ENCODE results near the gene RIIAD1.
"Not testable (repeated sequence)": the region's sequence is repeated elsewhere in the genome, so short reads cannot be mapped to it uniquely, and the experiment has no call there.

Gene RIIAD1

DNA sequence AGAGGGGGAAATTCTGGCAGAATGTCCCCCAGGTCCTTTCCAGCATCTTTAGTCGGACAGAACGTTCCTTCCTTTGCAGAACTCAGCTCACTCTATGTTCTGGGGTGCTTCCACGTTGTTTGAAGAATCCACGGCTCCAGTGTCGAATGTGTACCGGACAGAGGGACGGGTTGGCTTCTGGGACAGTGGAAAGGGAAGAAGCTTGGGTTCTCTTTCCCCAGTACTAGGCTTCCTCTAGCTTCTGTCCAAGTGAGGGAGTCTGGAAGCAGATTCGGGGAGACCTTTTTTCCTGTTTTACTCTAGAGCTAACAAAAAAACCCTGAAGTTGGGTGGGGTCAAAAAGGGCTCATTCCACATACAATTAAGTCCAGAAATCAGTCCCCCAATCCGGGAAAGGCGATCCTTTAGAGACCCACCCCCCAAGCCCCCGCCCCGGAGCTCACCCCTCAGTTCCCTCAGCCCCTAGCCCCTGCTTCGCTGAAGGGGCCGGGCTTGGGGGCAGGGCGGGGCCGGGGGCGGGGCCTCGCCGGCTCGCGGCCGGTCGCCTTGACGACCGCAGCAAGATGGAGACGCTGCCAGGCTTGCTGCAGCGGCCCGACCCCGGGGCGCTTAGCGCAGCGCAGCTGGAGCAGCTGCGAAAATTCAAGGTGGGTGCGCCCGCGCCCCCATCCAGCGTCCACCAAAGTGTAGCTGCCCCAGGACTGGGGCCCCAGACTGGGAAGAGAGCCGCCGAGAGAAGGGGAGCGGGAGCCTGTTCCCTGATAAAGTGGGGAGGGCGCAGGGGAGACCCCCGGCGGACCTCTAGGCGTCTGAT lies at the start of gene RIIAD1:
RIIAD1 (plus strand) TSS at position 549 of the 814 bp plus-strand sequence; CDS start at position 564, 15 bp downstream.
- DNase-seq, result peak; percentile 36

GRCh38 chr1:151673407-151673806 lies 47.9 kb upstream of the RIIAD1 start:
- no peak for DNase-seq

DNA sequence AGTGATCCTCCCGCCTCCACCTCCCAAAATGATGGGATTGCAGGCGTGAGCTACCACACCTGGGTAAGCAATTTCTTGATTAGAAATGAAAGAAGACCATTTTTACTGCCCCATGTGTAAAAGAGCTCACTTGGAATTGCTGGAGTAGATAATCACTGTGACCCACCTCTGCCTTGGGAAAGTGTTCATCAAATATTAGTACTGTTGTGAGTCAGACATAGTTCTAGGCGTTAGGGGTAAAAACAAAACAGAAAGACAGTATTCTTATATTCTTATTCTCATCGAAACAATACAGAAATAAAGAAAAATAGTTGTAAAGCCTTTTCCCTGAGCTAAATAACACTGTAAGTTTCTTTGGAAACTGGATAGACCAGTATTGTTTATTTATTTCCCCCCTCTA lies 40.9 kb upstream of the RIIAD1 start:
- DNase-seq, result no peak

DNA sequence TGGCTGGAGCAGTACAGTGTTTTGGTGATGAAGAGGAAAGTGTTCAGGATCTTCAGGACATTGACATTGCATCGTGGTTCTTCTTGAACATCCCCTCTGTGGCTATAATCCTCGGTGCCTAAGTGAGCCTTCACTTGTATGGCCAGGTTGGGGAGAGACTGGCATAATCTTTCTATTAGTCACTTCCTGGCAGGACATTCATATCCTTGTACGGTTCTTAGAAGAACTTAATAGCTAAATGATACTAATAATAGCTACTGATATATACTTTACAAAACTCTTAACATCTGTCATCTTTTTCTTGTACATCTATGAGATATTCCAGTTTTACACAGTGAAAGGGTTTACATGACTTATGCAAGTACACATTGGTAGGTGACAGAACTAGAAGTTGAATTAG lies 40.5 kb upstream of the RIIAD1 start:
- no peak for DNase-seq

DNA sequence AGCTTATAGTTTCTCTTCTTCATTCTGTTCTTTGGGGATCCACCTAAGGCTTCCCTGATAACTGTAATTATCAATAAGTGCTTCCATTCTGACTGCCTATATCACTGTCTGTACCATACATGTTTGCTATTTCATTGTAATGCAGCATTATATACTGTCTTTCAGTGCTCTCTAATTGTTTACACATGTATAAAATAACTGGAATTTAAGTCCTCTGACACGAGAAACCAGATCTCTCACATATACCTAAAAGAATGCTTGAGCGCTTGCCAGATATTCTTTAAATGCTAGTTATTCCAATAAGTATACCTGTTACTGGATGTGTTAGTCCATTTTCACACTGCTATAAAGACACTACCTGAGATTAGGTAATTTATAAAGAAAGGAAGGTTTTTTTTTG lies 39.4 kb upstream of the RIIAD1 start:
- DNase-seq, result no peak

- DNase-seq, result not testable (repeated sequence)
These were observed 38.4 kb upstream of the RIIAD1 start for GRCh38 chr1:151682901-151683300.

DNA sequence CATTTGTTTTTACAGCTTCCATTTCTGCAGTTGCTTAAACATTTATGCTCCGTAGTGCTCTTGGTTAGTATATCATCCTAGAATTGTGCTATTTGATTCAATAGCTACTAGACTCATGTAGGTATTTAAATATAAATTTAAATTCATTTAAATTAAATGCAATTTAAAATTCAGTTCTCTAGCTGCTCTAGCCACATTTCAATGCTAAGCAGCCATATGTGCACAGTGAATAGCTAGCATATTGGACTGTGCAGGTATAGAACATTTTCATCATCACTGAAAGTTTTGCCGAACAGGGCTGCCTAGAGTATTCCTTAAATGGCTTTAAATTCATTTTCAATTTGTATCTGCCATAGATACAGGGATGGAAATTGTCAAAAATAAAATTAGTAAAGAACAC lies 37.2 kb upstream of the RIIAD1 start:
- no peak for DNase-seq

DNA sequence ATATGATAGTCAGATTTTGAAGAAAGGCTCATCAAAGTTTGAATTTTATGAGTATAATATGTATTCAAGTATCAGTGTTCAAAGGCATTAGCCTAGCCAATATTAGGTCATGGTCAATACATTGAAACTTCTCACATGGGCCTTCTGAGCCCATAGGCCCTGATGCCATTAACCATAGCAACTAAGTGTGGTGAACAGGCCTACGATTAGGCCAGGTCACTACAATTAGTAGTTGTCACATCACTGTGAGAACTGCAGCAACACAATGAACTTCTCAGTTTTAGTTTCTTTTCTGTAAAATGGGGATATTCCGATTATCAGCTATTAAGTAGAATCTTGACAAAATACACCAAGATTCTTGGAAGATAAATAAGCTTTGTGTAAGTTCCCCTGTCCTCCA lies 34.8 kb upstream of the RIIAD1 start:
- DNase-seq, result no peak

DNA sequence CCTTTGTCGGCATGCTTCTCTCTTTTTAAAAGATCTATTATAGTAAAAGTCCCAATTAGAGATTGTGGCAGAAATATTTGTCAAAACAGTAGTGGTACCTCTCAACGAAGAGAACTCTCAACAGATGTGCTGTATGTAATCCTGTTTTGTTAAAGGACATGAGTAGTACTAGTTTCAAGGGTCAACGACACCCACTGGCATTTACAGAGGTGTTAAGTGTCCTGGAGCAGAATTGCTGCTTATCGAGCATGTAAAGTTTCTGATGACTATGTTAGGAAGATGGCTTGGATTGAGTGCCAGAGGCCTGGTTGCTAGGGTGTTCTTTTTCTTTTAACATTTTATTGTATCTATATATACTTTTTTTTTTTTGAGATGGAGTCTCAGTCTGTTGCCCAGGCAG lies 31.8 kb upstream of the RIIAD1 start:
- DNase-seq, result no peak

DNA sequence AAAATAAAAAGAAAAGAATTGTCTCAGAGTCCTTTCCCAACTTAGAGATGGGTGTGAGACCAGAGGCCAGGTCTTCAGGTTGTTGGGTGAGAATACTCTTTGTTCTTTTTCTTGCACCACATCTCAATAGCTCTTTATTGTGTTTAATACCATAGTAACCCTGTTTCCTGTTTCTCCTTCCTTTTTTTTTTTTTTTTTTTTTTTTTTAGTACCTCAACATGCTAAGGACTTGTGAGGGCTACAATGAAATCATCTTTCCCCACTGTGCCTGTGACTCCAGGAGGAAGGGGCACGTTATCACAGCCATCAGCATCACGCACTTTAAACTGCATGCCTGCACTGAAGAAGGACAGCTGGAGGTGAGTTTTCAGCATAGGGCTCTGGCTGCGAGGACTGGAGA lies 29.1 kb upstream of the RIIAD1 start:
- no peak for DNase-seq

- DNase-seq, result no peak
These were observed 28.2 kb upstream of the RIIAD1 start for GRCh38 chr1:151693057-151693651.

DNA sequence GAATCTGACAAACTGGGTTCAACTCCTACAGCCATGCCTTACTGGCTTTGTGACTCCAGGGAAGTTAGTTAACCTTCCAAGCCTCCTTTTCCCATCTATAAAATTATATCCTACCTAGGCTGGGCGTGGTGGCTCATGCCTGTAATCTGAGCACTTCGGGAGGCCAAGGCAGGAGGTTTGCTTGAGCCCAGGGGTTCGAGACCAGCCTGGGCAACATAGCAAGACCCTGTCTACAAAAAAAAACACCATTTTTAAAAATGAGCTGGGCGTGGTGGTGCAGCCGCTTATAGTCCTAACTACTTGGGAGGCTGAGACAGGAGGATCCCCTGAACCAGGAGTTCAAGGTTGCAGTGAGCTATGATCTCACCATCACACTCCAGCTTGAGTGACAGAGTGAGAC lies 19.8 kb upstream of the RIIAD1 start:
- DNase-seq, result no peak

DNA sequence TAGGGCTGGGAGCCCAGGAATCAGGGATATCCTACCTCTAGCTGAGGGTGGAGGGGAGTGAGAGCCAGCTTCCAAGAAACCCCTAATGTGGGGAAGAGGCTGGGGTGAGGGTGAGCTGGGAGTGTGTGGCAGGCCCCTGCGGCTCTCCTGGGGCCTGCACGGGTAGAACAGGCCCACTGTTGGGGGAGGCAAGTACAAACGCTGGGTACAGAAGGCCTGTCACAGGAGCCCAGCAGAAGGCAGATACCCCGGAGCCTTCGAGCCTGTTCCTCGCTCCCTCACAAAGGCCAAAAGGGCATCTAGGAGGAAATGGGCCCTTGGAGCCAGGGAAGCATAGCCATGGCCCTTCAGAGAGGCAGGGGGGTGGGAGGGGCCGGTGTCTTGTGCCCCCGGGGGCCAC lies 18.4 kb upstream of the RIIAD1 start:
- no peak for DNase-seq

DNA sequence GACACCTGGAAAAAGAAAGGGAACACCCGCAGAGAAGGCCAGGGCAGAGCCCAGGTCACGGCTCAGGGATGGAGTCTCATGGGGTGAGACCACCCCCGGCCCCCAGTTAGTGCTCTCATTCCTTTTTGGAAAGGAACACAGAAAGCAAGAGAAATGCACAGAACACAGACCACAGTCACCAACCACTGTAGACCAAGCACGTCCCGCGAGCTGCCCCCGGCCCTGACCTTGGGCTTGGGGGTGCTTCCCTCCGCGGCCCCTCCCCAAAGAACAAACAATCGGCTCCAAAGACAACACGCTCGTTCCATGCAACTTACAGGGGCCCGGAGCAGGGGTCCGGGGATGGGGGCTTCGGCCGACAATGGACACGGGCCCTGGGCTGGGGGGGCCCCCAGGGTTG lies 17.5 kb upstream of the RIIAD1 start:
- DNase-seq, result no peak

DNA sequence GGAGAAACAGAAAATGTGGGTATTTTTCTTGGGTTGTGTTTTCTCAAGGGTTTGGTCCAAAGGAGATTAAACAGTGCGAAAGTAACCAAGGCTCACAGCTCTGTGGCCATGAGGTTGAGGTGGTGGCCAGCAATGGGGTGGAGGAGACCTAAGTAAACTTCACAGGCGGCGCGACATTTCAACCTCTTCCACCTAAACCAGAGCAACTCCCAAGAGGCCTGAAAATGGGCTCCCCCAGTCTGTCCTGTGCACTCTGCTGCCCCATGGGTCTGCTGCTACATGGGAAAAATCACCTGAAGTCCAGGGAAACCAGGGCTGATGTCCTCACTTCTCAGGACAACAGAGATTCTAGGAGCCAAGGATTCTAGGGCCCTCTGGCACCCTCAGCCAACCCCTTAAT lies 17.1 kb upstream of the RIIAD1 start:
- DNase-seq, result no peak

GRCh38 chr1:151705146-151705545 lies 16.2 kb upstream of the RIIAD1 start:
- DNase-seq, result no peak

- no peak for DNase-seq
These were observed 15.4 kb upstream of the RIIAD1 start for GRCh38 chr1:151705753-151706463.

DNA sequence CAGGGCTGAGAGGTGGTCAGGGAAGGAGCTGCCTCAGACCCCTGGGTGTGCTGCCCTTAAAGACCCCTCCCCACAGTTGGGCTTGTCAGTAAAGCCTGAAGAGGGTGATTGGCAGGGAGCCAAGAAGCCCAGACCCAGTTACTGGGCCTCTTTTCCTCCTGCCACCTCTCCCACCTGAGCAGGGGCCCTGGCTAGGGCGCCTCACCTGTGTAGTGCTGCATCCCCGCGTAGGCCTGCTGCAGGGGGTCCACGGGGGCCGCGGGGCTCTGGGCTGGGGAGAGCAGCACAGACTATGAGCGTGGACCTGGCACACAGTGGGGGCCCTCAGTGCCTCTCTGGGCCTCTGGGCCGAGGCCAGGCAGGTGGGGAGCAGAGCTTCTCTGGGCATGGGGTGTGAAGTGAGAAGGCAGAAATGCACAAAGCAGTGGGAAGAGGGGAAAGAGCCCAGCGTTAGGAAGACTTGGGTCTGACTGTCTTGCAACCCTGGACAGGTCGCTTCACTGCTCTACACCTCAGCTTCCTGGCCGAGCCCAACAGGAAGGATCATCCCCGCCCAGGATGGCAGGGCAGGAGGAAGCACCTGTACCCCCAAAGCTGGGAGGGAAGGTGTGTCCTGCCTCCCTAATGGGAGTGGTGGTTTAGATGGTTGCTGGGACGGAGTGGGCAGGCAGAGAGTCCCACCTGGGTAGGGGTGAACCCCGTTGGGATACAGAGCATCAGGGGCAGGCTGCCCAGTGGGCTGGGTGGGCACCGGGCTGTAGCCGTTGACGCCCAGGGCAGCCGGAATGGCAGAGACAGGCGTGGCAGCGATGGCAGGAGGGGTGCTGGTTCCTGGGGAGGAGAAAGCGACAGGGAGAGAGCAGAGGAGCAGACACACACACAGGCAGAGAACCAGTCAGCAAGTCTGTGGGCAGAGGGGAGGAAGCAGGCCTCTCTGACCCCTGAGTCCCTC lies 14.6 kb upstream of the RIIAD1 start:
- DNase-seq, result no peak

GRCh38 chr1:151707541-151708065 lies 13.7 kb upstream of the RIIAD1 start:
- DNase-seq, result no peak

DNA sequence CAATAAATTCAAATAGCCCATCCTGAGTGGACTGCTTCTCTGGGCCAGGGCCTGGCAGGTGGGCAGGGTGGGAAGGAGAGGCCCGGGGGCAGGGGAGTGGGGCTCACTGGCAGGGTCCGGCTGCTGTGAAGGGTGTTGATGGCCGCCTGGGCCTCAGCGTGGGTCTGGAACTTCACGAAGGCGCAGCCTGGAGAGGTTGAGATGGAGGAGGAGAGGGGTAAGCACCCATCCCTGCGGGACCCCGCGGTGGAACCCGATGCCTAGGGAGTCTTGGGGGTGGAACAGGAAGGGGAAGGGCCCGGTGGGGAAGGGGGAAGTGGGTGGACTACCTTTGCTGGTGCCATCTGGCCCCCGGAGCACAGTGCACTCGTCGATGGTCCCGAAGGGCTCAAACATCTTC lies 12.4 kb upstream of the RIIAD1 start:
- no peak for DNase-seq

GRCh38 chr1:151710187-151710840 lies 11.0 kb upstream of the RIIAD1 start:
- DNase-seq, result peak; percentile 45
